ENCODE results near the gene ABHD8. TPM values are rescaled to one million over a fixed set of nuclear protein-coding genes. Genes with fewer than 3 reads are reported as not detected.
A peak's percentile ranks its signal among the peaks of the same experiment; 100 is the strongest.

The ABHD8 gene
- total RNA-seq (10 to 100 TPM in 1 of 2 donors, 1 to 10 TPM in 1; 9.8 to 10.8 TPM), polyA plus RNA-seq (10 to 100 TPM; 10.8 to 11.6 TPM)
- long read RNA-seq, donor 1, transcript ABHD8-201 (5 exons, 2,090 nt): major isoform, 40 of 53 reads
- long read RNA-seq, donor 1, partial matches to known transcripts: 8 of 53 reads
- long read RNA-seq, donor 1, other reads (novel, unspliced or antisense): 5 of 53 reads
- long read RNA-seq, donor 2, transcript ABHD8-201 (5 exons, 2,090 nt): major isoform, 10 of 23 reads
- long read RNA-seq, donor 2, partial matches to known transcripts: 1 of 23 reads
- long read RNA-seq, donor 2, other reads (novel, unspliced or antisense): 12 of 23 reads

GRCh38 chr19:17303167-17303939 lies at the start of gene ABHD8:
TSS of gene ABHD8 (minus strand) at chr19:17303425. CDS start at chr19:17301616, 1,809 bp downstream.
- H3K9me3 ChIP-seq (ENCODE audit: control insufficient read depth, low read length): no peaks in the 10 kb centered on the region
- 1 to 2% methylated on average over 47 to 52 of the region's 52 CpGs for WGBS, 2 donors
- H3K4me1 ChIP-seq (ENCODE audit: control insufficient read depth in 1 of 2, insufficient read depth in 2 of 2, low read length in 2 of 2): no peaks in the 10 kb centered on the region
- no peaks in the 10 kb centered on the region for H3K36me3 ChIP-seq (ENCODE audit: control insufficient read depth in 1 of 2, insufficient read depth in 2 of 2, low read length in 1 of 2)
- H3K27ac ChIP-seq (ENCODE audit: low read depth in 1 of 2, low read length in 2 of 2): no peak within 1 kb of the TSS
- H3K4me3 ChIP-seq (ENCODE audit: low read length in 2 of 2): peak within 1 kb of the TSS; percentile 31 to 49
- peak; percentile 89 for ATAC-seq (ENCODE audit: low FRiP score)
- intact Hi-C loops (cut with DNase I): loop anchor here in 1 of 2 donors (5.0 kb wide), 1 partner anchor 89 kb away; the partner anchor contains the start of gene CCDC194
- H3K27me3 ChIP-seq (ENCODE audit: control insufficient read depth in 1 of 2, insufficient read depth in 2 of 2, low read length in 1 of 2): no peaks in the 10 kb centered on the region
- DNase-seq: peak; percentile 98

GRCh38 chr19:17352608-17353280 lies 49.5 kb upstream of the ABHD8 start:
- H3K9me3 ChIP-seq (ENCODE audit: control insufficient read depth, low read length): no peaks in the 10 kb centered on the region
- DNase-seq (no peak), ATAC-seq (ENCODE audit: low FRiP score) (peak; percentile 37)
- no peak overlapping the region for H3K27ac ChIP-seq (ENCODE audit: low read depth in 1 of 2, low read length in 2 of 2)
- H3K27me3 ChIP-seq (ENCODE audit: control insufficient read depth in 1 of 2, insufficient read depth in 2 of 2, low read length in 1 of 2): no peaks in the 10 kb centered on the region
- 22 to 25% methylated on average over 13 to 14 of the region's 14 CpGs for WGBS, 2 donors
- no peaks in the 10 kb centered on the region for H3K4me1 ChIP-seq (ENCODE audit: control insufficient read depth in 1 of 2, insufficient read depth in 2 of 2, low read length in 2 of 2)
- H3K4me3 ChIP-seq (ENCODE audit: low read length in 2 of 2): no peak overlapping the region
- intact Hi-C loops (cut with DNase I): no loop called here
- no peaks in the 10 kb centered on the region for H3K36me3 ChIP-seq (ENCODE audit: control insufficient read depth in 1 of 2, insufficient read depth in 2 of 2, low read length in 1 of 2)

GRCh38 chr19:17351815-17352435 lies 48.7 kb upstream of the ABHD8 start:
- DNase-seq (no peak), ATAC-seq (ENCODE audit: low FRiP score) (no peak)
- Histone ChIP-seq H3K27me3 (ENCODE audit: control insufficient read depth in 1 of 2, insufficient read depth in 2 of 2, low read length in 1 of 2) (no peaks in the 10 kb centered on the region), H3K9me3 (ENCODE audit: control insufficient read depth, low read length) (no peaks in the 10 kb centered on the region), H3K27ac (ENCODE audit: low read depth in 1 of 2, low read length in 2 of 2) (no peak overlapping the region), H3K36me3 (ENCODE audit: control insufficient read depth in 1 of 2, insufficient read depth in 2 of 2, low read length in 1 of 2) (no peaks in the 10 kb centered on the region), H3K4me3 (ENCODE audit: low read length in 2 of 2) (no peak overlapping the region), H3K4me1 (ENCODE audit: control insufficient read depth in 1 of 2, insufficient read depth in 2 of 2, low read length in 2 of 2) (peaks cover 3% of the 10 kb centered on the region in 2 donors)
- intact Hi-C loops (cut with DNase I): no loop called here
- WGBS, 2 donors: 93 to 96% methylated on average over 45 of the region's 45 CpGs

GRCh38 chr19:17348700-17349099 lies 45.5 kb upstream of the ABHD8 start:
- H3K4me3 ChIP-seq (ENCODE audit: low read length in 2 of 2): no peak overlapping the region
- WGBS, 2 donors: 1% methylated on average over 12 of the region's 12 CpGs
- DNase-seq: peak; percentile 90 to 92

GRCh38 chr19:17347877-17348276 lies 44.7 kb upstream of the ABHD8 start:
- ATAC-seq (ENCODE audit: low FRiP score) (no peak), DNase-seq (no peak)
- intact Hi-C loops (cut with DNase I): no loop called here
- Histone ChIP-seq H3K36me3 (ENCODE audit: control insufficient read depth in 1 of 2, insufficient read depth in 2 of 2, low read length in 1 of 2) (no peaks in the 10 kb centered on the region), H3K27me3 (ENCODE audit: control insufficient read depth in 1 of 2, insufficient read depth in 2 of 2, low read length in 1 of 2) (no peaks in the 10 kb centered on the region), H3K27ac (ENCODE audit: low read depth in 1 of 2, low read length in 2 of 2) (peak overlapping the region; percentile 57 to 77), H3K4me3 (ENCODE audit: low read length in 2 of 2) (no peak overlapping the region), H3K9me3 (ENCODE audit: control insufficient read depth, low read length) (no peaks in the 10 kb centered on the region), H3K4me1 (ENCODE audit: control insufficient read depth in 1 of 2, insufficient read depth in 2 of 2, low read length in 2 of 2) (peaks cover 3 to 4% of the 10 kb centered on the region in 2 donors)
- 21 to 26% methylated on average over 2 of the region's 2 CpGs for WGBS, 2 donors

More at GRCh38 chr19:17348700-17349099, 45.5 kb upstream of the ABHD8 start:
- Histone ChIP-seq H3K4me1 (ENCODE audit: control insufficient read depth in 1 of 2, insufficient read depth in 2 of 2, low read length in 2 of 2) (peaks cover 3 to 4% of the 10 kb centered on the region in 2 donors), H3K27me3 (ENCODE audit: control insufficient read depth in 1 of 2, insufficient read depth in 2 of 2, low read length in 1 of 2) (no peaks in the 10 kb centered on the region), H3K36me3 (ENCODE audit: control insufficient read depth in 1 of 2, insufficient read depth in 2 of 2, low read length in 1 of 2) (no peaks in the 10 kb centered on the region), H3K9me3 (ENCODE audit: control insufficient read depth, low read length) (no peaks in the 10 kb centered on the region), H3K27ac (ENCODE audit: low read depth in 1 of 2, low read length in 2 of 2) (no peak overlapping the region)
- intact Hi-C loops (cut with DNase I): no loop called here
- peak; percentile 72 for ATAC-seq (ENCODE audit: low FRiP score)

GRCh38 chr19:17347361-17347760 lies 44.1 kb upstream of the ABHD8 start:
- DNase-seq (peak; percentile 72 to 83), ATAC-seq (ENCODE audit: low FRiP score) (peak; percentile 66)
- Histone ChIP-seq H3K27ac (ENCODE audit: low read depth in 1 of 2, low read length in 2 of 2) (peak overlapping the region; percentile 57 to 77), H3K4me3 (ENCODE audit: low read length in 2 of 2) (no peak overlapping the region), H3K9me3 (ENCODE audit: control insufficient read depth, low read length) (no peaks in the 10 kb centered on the region), H3K4me1 (ENCODE audit: control insufficient read depth in 1 of 2, insufficient read depth in 2 of 2, low read length in 2 of 2) (peaks cover 3 to 4% of the 10 kb centered on the region in 2 donors), H3K36me3 (ENCODE audit: control insufficient read depth in 1 of 2, insufficient read depth in 2 of 2, low read length in 1 of 2) (no peaks in the 10 kb centered on the region), H3K27me3 (ENCODE audit: control insufficient read depth in 1 of 2, insufficient read depth in 2 of 2, low read length in 1 of 2) (no peaks in the 10 kb centered on the region)
- 0 to 2% methylated on average over 5 to 6 of the region's 6 CpGs for WGBS, 2 donors
- intact Hi-C loops (cut with DNase I): no loop called here

- Histone ChIP-seq H3K9me3 (ENCODE audit: control insufficient read depth, low read length) (no peaks in the 10 kb centered on the region), H3K27me3 (ENCODE audit: control insufficient read depth in 1 of 2, insufficient read depth in 2 of 2, low read length in 1 of 2) (no peaks in the 10 kb centered on the region), H3K27ac (ENCODE audit: low read depth in 1 of 2, low read length in 2 of 2) (no peak overlapping the region), H3K36me3 (ENCODE audit: control insufficient read depth in 1 of 2, insufficient read depth in 2 of 2, low read length in 1 of 2) (no peaks in the 10 kb centered on the region), H3K4me3 (ENCODE audit: low read length in 2 of 2) (no peak overlapping the region), H3K4me1 (ENCODE audit: control insufficient read depth in 1 of 2, insufficient read depth in 2 of 2, low read length in 2 of 2) (peaks cover 3 to 4% of the 10 kb centered on the region in 2 donors)
- ATAC-seq (ENCODE audit: low FRiP score): peak; percentile 89
- 17 to 22% methylated on average over 24 of the region's 24 CpGs for WGBS, 2 donors
- intact Hi-C loops (cut with DNase I): loop anchor here in 1 of 2 donors (1.0 kb wide), 1 partner anchor 40 kb away; no protein-coding TSS in a partner anchor
- peak; percentile 82 to 95 for DNase-seq
Measured at GRCh38 chr19:17346109-17346671, 43.0 kb upstream of the ABHD8 start.

GRCh38 chr19:17341845-17342244 lies 38.6 kb upstream of the ABHD8 start:
- DNase-seq: no peak
- Histone ChIP-seq H3K4me3 (ENCODE audit: low read length in 2 of 2) (no peak overlapping the region), H3K9me3 (ENCODE audit: control insufficient read depth, low read length) (no peaks in the 10 kb centered on the region), H3K27me3 (ENCODE audit: control insufficient read depth in 1 of 2, insufficient read depth in 2 of 2, low read length in 1 of 2) (no peaks in the 10 kb centered on the region), H3K27ac (ENCODE audit: low read depth in 1 of 2, low read length in 2 of 2) (no peak overlapping the region), H3K4me1 (ENCODE audit: control insufficient read depth in 1 of 2, insufficient read depth in 2 of 2, low read length in 2 of 2) (peaks cover 0 to under 1% of the 10 kb centered on the region in 2 donors), H3K36me3 (ENCODE audit: control insufficient read depth in 1 of 2, insufficient read depth in 2 of 2, low read length in 1 of 2) (no peaks in the 10 kb centered on the region)
- WGBS, 2 donors: 77 to 88% methylated on average over 7 of the region's 7 CpGs
- intact Hi-C loops (cut with DNase I): no loop called here
- ATAC-seq (ENCODE audit: low FRiP score): no peak

Measured in aorta (tissue), 5 donors.